CD14-positive monocyte (primary cell): ENCODE measurements around the gene COX7A2. TPM values are rescaled to one million over a fixed set of nuclear protein-coding genes. Genes with fewer than 3 reads are reported as not detected.
A peak's percentile ranks its signal among the peaks of the same experiment; 100 is the strongest.

Experiments
- DNase-seq, 3 donors: peaks; one replicate each; pipeline ENCODE4 v3.0.0-alpha.2; 2011 to 2022
- H2AFZ ChIP-seq: 2 replicates; pipeline ENCODE4 v1.6.0; 2012; ENCODE audit warnings: mild to moderate bottlenecking, low read depth, low read length, inconsistent platforms; ENCODE audit not compliant: insufficient read depth, poor library complexity, severe bottlenecking
- H3K27ac ChIP-seq, 2 donors: 1 replicate in 1 of 2; 2 replicates in 1 of 2; pipeline ENCODE4 v1.5.1; 2012 to 2013; ENCODE audit warnings: low read length in 2 of 2, control low read depth in 1 of 2, inconsistent platforms in 1 of 2, low read depth in 1 of 2, mild to moderate bottlenecking in 1 of 2
- H3K27me3 ChIP-seq, 2 donors: one replicate each; pipeline versions ENCODE4 v1.6.0 to v1.6.1; 2011 to 2013; ENCODE audit warnings: low read length in 2 of 2; ENCODE audit not compliant: control insufficient read depth in 2 of 2, insufficient read depth in 2 of 2
- H3K36me3 ChIP-seq, 2 donors: replicated peaks in 1 of 2; 1 replicate in 1 of 2; 2 replicates in 1 of 2; pipeline versions ENCODE4 v1.5.1 to v1.6.1; 2012 to 2013; ENCODE audit warnings: low read length in 2 of 2, control low read depth in 1 of 2, inconsistent platforms in 1 of 2, mild to moderate bottlenecking in 1 of 2; ENCODE audit not compliant: insufficient read depth in 2 of 2, control insufficient read depth in 1 of 2
- H3K4me1 ChIP-seq, 2 donors: 1 replicate in 1 of 2; 2 replicates in 1 of 2; pipeline versions ENCODE4 v1.5.1 to v1.6.1; 2012 to 2013; ENCODE audit warnings: low read length in 2 of 2, control low read depth in 1 of 2, inconsistent platforms in 1 of 2, mild to moderate bottlenecking in 1 of 2, moderate library complexity in 1 of 2; ENCODE audit not compliant: insufficient read depth in 2 of 2, control insufficient read depth in 1 of 2
- H3K4me2 ChIP-seq: replicated peaks from 2 replicates; pipeline ENCODE3; 2012; ENCODE audit warnings: low read length, moderate library complexity, mild to moderate bottlenecking; ENCODE audit not compliant: poor library complexity, severe bottlenecking; ENCODE audit errors: extremely low read depth
- H3K4me3 ChIP-seq, 3 experiments: fragments of 200-600 bp in 1 of 3; sonication (generic) in 1 of 3; replicated peaks in 1 of 3; 1 replicate in 2 of 3; 2 replicates in 1 of 3; pipeline ENCODE4 v1.5.1; 2011 to 2013; ENCODE audit warnings: low read length in 3 of 3, mild to moderate bottlenecking in 3 of 3, control low read depth in 2 of 3, low read depth in 2 of 3, inconsistent platforms in 1 of 3, moderate library complexity in 1 of 3
- H3K79me2 ChIP-seq: 2 replicates; pipeline ENCODE4 v1.6.0; 2012; ENCODE audit warnings: mild to moderate bottlenecking, control low read depth, inconsistent platforms, low read length, moderate library complexity; ENCODE audit not compliant: insufficient read depth
- H3K9ac ChIP-seq: 2 replicates; pipeline ENCODE4 v1.6.0; 2017; ENCODE audit warnings: low read length, mild to moderate bottlenecking; ENCODE audit not compliant: insufficient read depth, poor library complexity, severe bottlenecking
- H3K9me3 ChIP-seq, 2 donors: replicated peaks in 1 of 2; 1 replicate in 1 of 2; 2 replicates in 1 of 2; pipeline versions ENCODE4 v1.5.1 to v1.6.1; 2012 to 2013; ENCODE audit warnings: low read length in 2 of 2, control low read depth in 1 of 2; ENCODE audit not compliant: control insufficient read depth in 1 of 2, insufficient read depth in 1 of 2
- H4K20me1 ChIP-seq: 2 replicates; pipeline ENCODE4 v1.6.0; 2012; ENCODE audit warnings: mild to moderate bottlenecking, low read length, control low read depth, moderate library complexity; ENCODE audit not compliant: insufficient read depth
- H3K27ac Mint-ChIP-seq, 7 donors: one replicate each; pipeline ENCODE4 v1.8.0; 2020; ENCODE audit warnings: mild to moderate bottlenecking in 7 of 7, mixed read lengths in 7 of 7, moderate library complexity in 6 of 7, inconsistent platforms in 2 of 7
- H3K27me3 Mint-ChIP-seq, 3 donors: one replicate each; pipeline ENCODE4 v1.8.0; 2021 to 2022; ENCODE audit warnings: low read depth in 3 of 3, mild to moderate bottlenecking in 3 of 3, mixed read lengths in 3 of 3, moderate library complexity in 3 of 3, inconsistent platforms in 1 of 3
- H3K36me3 Mint-ChIP-seq, 2 donors: one replicate each; pipeline ENCODE4 v1.8.0; 2020; ENCODE audit warnings: mixed read lengths in 2 of 2, inconsistent platforms in 1 of 2, mild to moderate bottlenecking in 1 of 2
- H3K4me1 Mint-ChIP-seq: one replicate; pipeline ENCODE4 v1.8.0; 2020; ENCODE audit warnings: mild to moderate bottlenecking, mixed read lengths
- H3K4me3 Mint-ChIP-seq, 2 donors: one replicate each; pipeline ENCODE4 v1.8.0; 2020; ENCODE audit warnings: mild to moderate bottlenecking in 2 of 2, mixed read lengths in 2 of 2, moderate library complexity in 1 of 2
- H3K9me3 Mint-ChIP-seq, 7 donors: one replicate each; pipeline ENCODE4 v1.8.0; 2020 to 2022; ENCODE audit warnings: mixed read lengths in 7 of 7, mild to moderate bottlenecking in 6 of 7, moderate library complexity in 6 of 7, inconsistent platforms in 2 of 7
- WGBS: methylation state at CpG from one replicate; pipeline ENCODE4 v1.1.5; 2013; ENCODE audit warnings: missing lambda C conversion rate; ENCODE audit not compliant: insufficient coverage; 5-methylcytosine and 5-hydroxymethylcytosine counted together
- intact Hi-C, 2 donors: fragments of 100-400 bp; cut with micrococcal nuclease; formaldehyde crosslinking; loops; one replicate each; pipeline versions ENCODE4 v1.15.0 to v1.15.1; 2023
- polyA plus RNA-seq, 3 donors: library from polyadenylated mRNA; depleted of rRNA in 1 of 3; unstranded in 2 of 3; stranded (reverse) in 1 of 3; fragments of 300-500 nt in 2 of 3; fragments of >200 nt in 1 of 3; fragmentation: Illumina TruSeq in 2 of 3; gene quantifications; 1 replicate in 2 of 3; 2 replicates in 1 of 3; pipeline ENCODE4 v1.2.3, GENCODE V29; 2012 to 2021
- TF ChIP-seq, protein P1 (sequence below): fragments of 200-600 bp; IDR thresholded peaks from one replicate; pipeline ENCODE4 v1.8.0; 2022; ENCODE audit warnings: antibody characterized with exemption, mild to moderate bottlenecking

COX7A2 gene
- polyA plus RNA-seq, 3 donors: 175 to 846 (median 798) TPM

DNA sequence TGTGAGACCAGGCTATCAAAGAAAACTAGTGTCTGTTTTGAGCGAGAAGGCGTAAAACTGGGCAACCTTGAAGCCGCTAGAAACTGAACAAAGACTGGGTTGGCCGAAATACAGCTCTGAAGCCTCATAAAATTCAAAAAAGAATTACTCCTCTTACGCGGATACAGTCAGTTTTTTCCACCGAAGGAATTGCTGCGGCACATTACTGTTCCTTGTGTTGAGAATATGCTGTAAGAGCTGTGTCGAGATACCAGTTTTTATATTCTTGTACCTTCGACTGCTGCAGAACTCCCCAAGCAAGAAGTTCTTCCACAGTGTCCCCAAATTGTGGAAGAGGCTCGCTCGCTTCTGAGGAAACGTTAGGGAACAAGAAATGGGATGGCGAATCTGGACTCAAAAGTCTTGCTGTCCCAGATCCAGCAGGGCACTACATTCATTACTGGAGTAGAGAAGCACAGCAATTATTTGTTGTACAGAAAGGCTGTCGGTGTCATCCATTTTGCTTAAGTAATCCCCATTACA lies 523 bp upstream of the COX7A2 start:
- TF ChIP-seq, protein P1, sequence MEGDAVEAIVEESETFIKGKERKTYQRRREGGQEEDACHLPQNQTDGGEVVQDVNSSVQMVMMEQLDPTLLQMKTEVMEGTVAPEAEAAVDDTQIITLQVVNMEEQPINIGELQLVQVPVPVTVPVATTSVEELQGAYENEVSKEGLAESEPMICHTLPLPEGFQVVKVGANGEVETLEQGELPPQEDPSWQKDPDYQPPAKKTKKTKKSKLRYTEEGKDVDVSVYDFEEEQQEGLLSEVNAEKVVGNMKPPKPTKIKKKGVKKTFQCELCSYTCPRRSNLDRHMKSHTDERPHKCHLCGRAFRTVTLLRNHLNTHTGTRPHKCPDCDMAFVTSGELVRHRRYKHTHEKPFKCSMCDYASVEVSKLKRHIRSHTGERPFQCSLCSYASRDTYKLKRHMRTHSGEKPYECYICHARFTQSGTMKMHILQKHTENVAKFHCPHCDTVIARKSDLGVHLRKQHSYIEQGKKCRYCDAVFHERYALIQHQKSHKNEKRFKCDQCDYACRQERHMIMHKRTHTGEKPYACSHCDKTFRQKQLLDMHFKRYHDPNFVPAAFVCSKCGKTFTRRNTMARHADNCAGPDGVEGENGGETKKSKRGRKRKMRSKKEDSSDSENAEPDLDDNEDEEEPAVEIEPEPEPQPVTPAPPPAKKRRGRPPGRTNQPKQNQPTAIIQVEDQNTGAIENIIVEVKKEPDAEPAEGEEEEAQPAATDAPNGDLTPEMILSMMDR: no peak
- peaks cover 8 to 22% of the 10 kb centered on the region in 2 donors for H3K27me3 ChIP-seq
- peaks cover 26% of the 10 kb centered on the region for H3K79me2 ChIP-seq
- DNase-seq: peak in 2 of 3 donors; percentile 18 to 19
- Mint-ChIP-seq H3K27ac (peak overlapping the region; percentile 98 to 100 (median 100)), H3K36me3 (peaks cover 20% of the 10 kb centered on the region in 2 donors), H3K9me3 (peaks cover 0 to 4% (median 0%) of the 10 kb centered on the region in 7 donors), H3K4me1 (peaks cover 14% of the 10 kb centered on the region), H3K4me3 (peak overlapping the region; percentile 90 to 99), H3K27me3 (peaks cover 8 to 32% (median 22%) of the 10 kb centered on the region in 3 donors)
- peaks cover 7% of the 10 kb centered on the region in 2 donors for H3K4me1 ChIP-seq
- H3K36me3 ChIP-seq: peaks cover 17 to 26% of the 10 kb centered on the region in 2 donors
- peak overlapping the region; percentile 97 for H2AFZ ChIP-seq
- no peaks in the 10 kb centered on the region for H3K9me3 ChIP-seq
- 18% methylated on average over 8 of the region's 15 CpGs for WGBS
- H3K4me3 ChIP-seq: peak overlapping the region; percentile 85 to 94 (median 92)
- intact Hi-C loops: no loop called here
- peaks cover 14% of the 10 kb centered on the region for H4K20me1 ChIP-seq
- H3K9ac ChIP-seq: peak overlapping the region; percentile 82
- H3K4me2 ChIP-seq: peak overlapping the region; percentile 68
- peak overlapping the region; percentile 96 to 99 for H3K27ac ChIP-seq

DNA sequence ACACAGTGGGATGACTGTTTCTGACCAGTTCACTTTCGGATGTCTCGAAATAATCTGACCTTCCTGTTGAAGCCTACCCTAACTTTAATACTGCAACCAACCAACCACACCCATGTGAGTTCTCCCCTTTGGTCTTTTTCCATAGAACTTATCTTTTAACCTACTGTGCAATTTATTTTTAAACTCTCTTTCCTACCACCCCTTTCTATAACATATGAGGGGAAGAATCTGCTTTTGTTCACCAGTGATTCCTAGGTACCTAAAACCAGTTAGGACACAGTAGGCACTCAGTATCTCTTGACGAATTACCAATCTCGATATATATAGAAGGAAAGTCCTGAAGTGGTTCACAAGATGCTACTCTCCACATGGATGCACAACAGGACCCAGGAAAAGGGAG lies 7.0 kb downstream of the COX7A2 start:
- Histone ChIP-seq H3K9ac (no peak overlapping the region), H2AFZ (no peak overlapping the region), H4K20me1 (peaks cover 18% of the 10 kb centered on the region), H3K79me2 (peaks cover 11% of the 10 kb centered on the region), H3K4me2 (no peak overlapping the region), H3K27me3 (no peaks in the 10 kb centered on the region), H3K27ac (no peak overlapping the region), H3K9me3 (no peaks in the 10 kb centered on the region), H3K36me3 (peaks cover 36 to 56% of the 10 kb centered on the region in 2 donors), H3K4me3 (no peak overlapping the region), H3K4me1 (no peaks in the 10 kb centered on the region)
- H3K36me3 Mint-ChIP-seq: peaks cover 39 to 44% of the 10 kb centered on the region in 2 donors
- TF ChIP-seq, protein P1: no peak
- no peak overlapping the region for H3K27ac Mint-ChIP-seq
- 100% methylated on average over 1 of the region's 4 CpGs for WGBS
- H3K4me3 Mint-ChIP-seq: no peak overlapping the region
- H3K4me1 Mint-ChIP-seq: peaks cover 3% of the 10 kb centered on the region
- H3K27me3 Mint-ChIP-seq: peaks cover 0 to 2% (median 0%) of the 10 kb centered on the region in 3 donors
- H3K9me3 Mint-ChIP-seq: no peaks in the 10 kb centered on the region
- intact Hi-C loops: no loop called here
- no peak for DNase-seq
